GM21825 (cell line): ENCODE measurements around the gene MIS12.

Experiments
- ATAC-seq: cut with Tn5 transposase; IDR thresholded peaks from one replicate; pipeline ENCODE4 v1.9.1; 2021; ENCODE audit warnings: mild to moderate bottlenecking, moderate library complexity; ENCODE audit not compliant: unreplicated experiment

MIS12 gene

GRCh38 chr17:5499476-5500231 lies 13.3 kb downstream of the MIS12 start:
- ATAC-seq, result no peak

GRCh38 chr17:5500247-5500588 lies 13.9 kb downstream of the MIS12 start:
- no peak for ATAC-seq

- no peak for ATAC-seq
Observed at GRCh38 chr17:5500589-5501391, 14.4 kb downstream of the MIS12 start.

- no peak for ATAC-seq
Observed at GRCh38 chr17:5501685-5502084, 15.3 kb downstream of the MIS12 start.

GRCh38 chr17:5502552-5502951 lies 16.2 kb downstream of the MIS12 start:
- ATAC-seq, result no peak

- no peak for ATAC-seq
Observed at GRCh38 chr17:5506307-5506706, 19.9 kb downstream of the MIS12 start.

- ATAC-seq, result no peak
Observed at GRCh38 chr17:5508810-5509209, 22.4 kb downstream of the MIS12 start.

- ATAC-seq, result no peak
Observed at GRCh38 chr17:5509482-5509881, 23.1 kb downstream of the MIS12 start.

GRCh38 chr17:5510771-5511170 lies 24.4 kb downstream of the MIS12 start:
- ATAC-seq, result no peak

GRCh38 chr17:5511401-5512225 lies 25.2 kb downstream of the MIS12 start:
- no peak for ATAC-seq

GRCh38 chr17:5513628-5514027 lies 27.3 kb downstream of the MIS12 start:
- ATAC-seq, result no peak

GRCh38 chr17:5514976-5515375 lies 28.6 kb downstream of the MIS12 start:
- ATAC-seq, result no peak

GRCh38 chr17:5516060-5516792 lies 29.9 kb downstream of the MIS12 start:
- no peak for ATAC-seq

GRCh38 chr17:5522476-5522875 lies 36.1 kb downstream of the MIS12 start:
- no peak for ATAC-seq

- ATAC-seq, result no peak
Observed at GRCh38 chr17:5523249-5523648, 36.9 kb downstream of the MIS12 start.

GRCh38 chr17:5526821-5527598 lies 40.6 kb downstream of the MIS12 start:
- ATAC-seq, result no peak

- no peak for ATAC-seq
Observed at GRCh38 chr17:5527601-5528250, 41.4 kb downstream of the MIS12 start.

- ATAC-seq, result no peak
Observed at GRCh38 chr17:5530265-5531084, 44.1 kb downstream of the MIS12 start.

- ATAC-seq, result no peak
Observed at GRCh38 chr17:5531085-5531418, 44.7 kb downstream of the MIS12 start.
